ENCODE results near the gene MAL.
"Not testable (repeated sequence)": the region's sequence is repeated elsewhere in the genome, so short reads cannot be mapped to it uniquely, and the experiment has no call there.

MAL gene

GRCh38 chr2:95077861-95078603 is 52.5 kb downstream of the MAL start:
- Histone ChIP-seq H3K27ac (ENCODE audit: low read length) (no peak overlapping the region), H3K4me1 (ENCODE audit: control insufficient read depth, insufficient read depth, low read length) (peaks cover 10% of the 10 kb centered on the region), H3K9ac (ENCODE audit: low read length in 2 of 2) (no peak overlapping the region), H3K27me3 (ENCODE audit: control insufficient read depth in 1 of 2, insufficient read depth in 2 of 2, low read length in 2 of 2) (peaks cover 12 to 28% of the 10 kb centered on the region in 2 donors), H3K4me3 (ENCODE audit: low read length in 2 of 2) (no peak overlapping the region), H3K9me3 (ENCODE audit: control insufficient read depth in 2 of 2, low read length in 2 of 2) (no peaks in the 10 kb centered on the region), H3K36me3 (ENCODE audit: control insufficient read depth in 2 of 2, insufficient read depth in 2 of 2, low read length in 2 of 2) (no peaks in the 10 kb centered on the region)

GRCh38 chr2:95079199-95079683 is 53.7 kb downstream of the MAL start:
- H3K9me3 ChIP-seq (ENCODE audit: control insufficient read depth in 2 of 2, low read length in 2 of 2), result no peaks in the 10 kb centered on the region
- H3K4me1 ChIP-seq (ENCODE audit: control insufficient read depth, insufficient read depth, low read length), result peaks cover 10% of the 10 kb centered on the region
- no peak overlapping the region for H3K27ac ChIP-seq (ENCODE audit: low read length)
- H3K4me3 ChIP-seq (ENCODE audit: low read length in 2 of 2), result no peak overlapping the region
- peaks cover 9 to 24% of the 10 kb centered on the region in 2 donors for H3K27me3 ChIP-seq (ENCODE audit: control insufficient read depth in 1 of 2, insufficient read depth in 2 of 2, low read length in 2 of 2)
- H3K36me3 ChIP-seq (ENCODE audit: control insufficient read depth in 2 of 2, insufficient read depth in 2 of 2, low read length in 2 of 2), result no peaks in the 10 kb centered on the region
- H3K9ac ChIP-seq (ENCODE audit: low read length in 2 of 2), result no peak overlapping the region

- Histone ChIP-seq H3K36me3 (ENCODE audit: control insufficient read depth in 2 of 2, insufficient read depth in 2 of 2, low read length in 2 of 2) (peaks cover 8 to 23% of the 10 kb centered on the region in 2 donors), H3K4me3 (ENCODE audit: low read length in 2 of 2) (no peak overlapping the region), H3K27ac (ENCODE audit: low read length) (no peak overlapping the region), H3K9me3 (ENCODE audit: control insufficient read depth in 2 of 2, low read length in 2 of 2) (no peaks in the 10 kb centered on the region), H3K4me1 (ENCODE audit: control insufficient read depth, insufficient read depth, low read length) (peaks cover under 1% of the 10 kb centered on the region), H3K9ac (ENCODE audit: low read length in 2 of 2) (no peak overlapping the region), H3K27me3 (ENCODE audit: control insufficient read depth in 1 of 2, insufficient read depth in 2 of 2, low read length in 2 of 2) (peaks cover under 1 to 2% of the 10 kb centered on the region in 2 donors)
Observed at GRCh38 chr2:95082477-95082876, 57.0 kb downstream of the MAL start.

- Histone ChIP-seq H3K9me3 (ENCODE audit: control insufficient read depth in 2 of 2, low read length in 2 of 2) (no peaks in the 10 kb centered on the region), H3K9ac (ENCODE audit: low read length in 2 of 2) (no peak overlapping the region), H3K27me3 (ENCODE audit: control insufficient read depth in 1 of 2, insufficient read depth in 2 of 2, low read length in 2 of 2) (no peaks in the 10 kb centered on the region), H3K4me1 (ENCODE audit: control insufficient read depth, insufficient read depth, low read length) (no peaks in the 10 kb centered on the region), H3K27ac (ENCODE audit: low read length) (no peak overlapping the region), H3K4me3 (ENCODE audit: low read length in 2 of 2) (no peak overlapping the region), H3K36me3 (ENCODE audit: control insufficient read depth in 2 of 2, insufficient read depth in 2 of 2, low read length in 2 of 2) (peaks cover 18 to 42% of the 10 kb centered on the region in 2 donors)
Observed at GRCh38 chr2:95086017-95086416, 60.5 kb downstream of the MAL start.

GRCh38 chr2:95087379-95087778 is 61.9 kb downstream of the MAL start:
- H3K27me3 ChIP-seq (ENCODE audit: control insufficient read depth in 1 of 2, insufficient read depth in 2 of 2, low read length in 2 of 2), result no peaks in the 10 kb centered on the region
- H3K4me1 ChIP-seq (ENCODE audit: control insufficient read depth, insufficient read depth, low read length), result no peaks in the 10 kb centered on the region
- H3K27ac ChIP-seq (ENCODE audit: low read length), result no peak overlapping the region
- no peak overlapping the region for H3K9ac ChIP-seq (ENCODE audit: low read length in 2 of 2)
- no peaks in the 10 kb centered on the region for H3K9me3 ChIP-seq (ENCODE audit: control insufficient read depth in 2 of 2, low read length in 2 of 2)
- H3K4me3 ChIP-seq (ENCODE audit: low read length in 2 of 2), result no peak overlapping the region
- peaks cover 29 to 53% of the 10 kb centered on the region in 2 donors for H3K36me3 ChIP-seq (ENCODE audit: control insufficient read depth in 2 of 2, insufficient read depth in 2 of 2, low read length in 2 of 2)

- no peak overlapping the region for H3K4me3 ChIP-seq (ENCODE audit: low read length in 2 of 2)
- peaks cover 31 to 41% of the 10 kb centered on the region in 2 donors for H3K36me3 ChIP-seq (ENCODE audit: control insufficient read depth in 2 of 2, insufficient read depth in 2 of 2, low read length in 2 of 2)
- no peak overlapping the region for H3K9ac ChIP-seq (ENCODE audit: low read length in 2 of 2)
- H3K4me1 ChIP-seq (ENCODE audit: control insufficient read depth, insufficient read depth, low read length), result no peaks in the 10 kb centered on the region
- H3K9me3 ChIP-seq (ENCODE audit: control insufficient read depth in 2 of 2, low read length in 2 of 2), result no peaks in the 10 kb centered on the region
- H3K27ac ChIP-seq (ENCODE audit: low read length), result no peak overlapping the region
- H3K27me3 ChIP-seq (ENCODE audit: control insufficient read depth in 1 of 2, insufficient read depth in 2 of 2, low read length in 2 of 2), result no peaks in the 10 kb centered on the region
Observed at GRCh38 chr2:95091885-95092555, 66.5 kb downstream of the MAL start.

GRCh38 chr2:95098273-95098672 is 72.8 kb downstream of the MAL start:
- H3K4me3 ChIP-seq (ENCODE audit: low read length in 2 of 2); H3K9me3 ChIP-seq (ENCODE audit: control insufficient read depth in 2 of 2, low read length in 2 of 2); H3K27ac ChIP-seq (ENCODE audit: low read length); H3K4me1 ChIP-seq (ENCODE audit: control insufficient read depth, insufficient read depth, low read length); H3K27me3 ChIP-seq (ENCODE audit: control insufficient read depth in 1 of 2, insufficient read depth in 2 of 2, low read length in 2 of 2); H3K9ac ChIP-seq (ENCODE audit: low read length in 2 of 2): not testable (repeated sequence)
- peaks cover 11 to 17% of the 10 kb centered on the region in 2 donors for H3K36me3 ChIP-seq (ENCODE audit: control insufficient read depth in 2 of 2, insufficient read depth in 2 of 2, low read length in 2 of 2)

GRCh38 chr2:95099910-95100309 is 74.4 kb downstream of the MAL start:
- Histone ChIP-seq H3K27ac (ENCODE audit: low read length) (no peak overlapping the region), H3K9me3 (ENCODE audit: control insufficient read depth in 2 of 2, low read length in 2 of 2) (no peaks in the 10 kb centered on the region), H3K27me3 (ENCODE audit: control insufficient read depth in 1 of 2, insufficient read depth in 2 of 2, low read length in 2 of 2) (no peaks in the 10 kb centered on the region), H3K4me3 (ENCODE audit: low read length in 2 of 2) (no peak overlapping the region), H3K9ac (ENCODE audit: low read length in 2 of 2) (no peak overlapping the region), H3K36me3 (ENCODE audit: control insufficient read depth in 2 of 2, insufficient read depth in 2 of 2, low read length in 2 of 2) (peaks cover 15 to 23% of the 10 kb centered on the region in 2 donors), H3K4me1 (ENCODE audit: control insufficient read depth, insufficient read depth, low read length) (no peaks in the 10 kb centered on the region)
